ENCODE measurements around the gene TRPM3. TPM values are rescaled to one million over a fixed set of nuclear protein-coding genes. Genes with fewer than 3 reads are reported as not detected.

The TRPM3 gene
- total RNA-seq, 6 experiments from 2014 or later, result 0.02 TPM; not detected in 5

DNA sequence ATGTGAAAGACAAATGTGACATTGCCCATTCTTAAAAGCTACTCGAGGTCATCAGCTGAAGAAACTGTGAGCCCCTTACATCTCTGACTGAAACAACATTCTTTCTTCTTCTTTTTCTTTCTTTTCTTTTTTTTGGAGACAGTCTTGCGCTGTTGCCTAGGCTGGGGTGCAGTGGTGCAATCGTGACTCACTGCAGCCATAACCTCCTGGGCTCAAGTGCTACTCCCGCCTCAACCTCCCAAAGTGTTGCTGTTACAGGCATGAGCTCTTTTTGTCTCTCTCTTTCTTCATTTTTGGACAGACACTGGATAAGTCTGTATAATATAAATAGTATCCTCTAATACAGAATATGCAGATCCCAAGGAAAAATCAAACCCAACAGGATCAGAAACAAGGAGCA lies 443.3 kb downstream of the TRPM3 start:
- no peaks in the 10 kb centered on the region for H3K4me1 Mint-ChIP-seq (ENCODE audit: low read depth)
- peaks cover 5% of the 10 kb centered on the region for H3K27me3 Mint-ChIP-seq (ENCODE audit: insufficient read depth)
- TF ChIP-seq, protein P1, sequence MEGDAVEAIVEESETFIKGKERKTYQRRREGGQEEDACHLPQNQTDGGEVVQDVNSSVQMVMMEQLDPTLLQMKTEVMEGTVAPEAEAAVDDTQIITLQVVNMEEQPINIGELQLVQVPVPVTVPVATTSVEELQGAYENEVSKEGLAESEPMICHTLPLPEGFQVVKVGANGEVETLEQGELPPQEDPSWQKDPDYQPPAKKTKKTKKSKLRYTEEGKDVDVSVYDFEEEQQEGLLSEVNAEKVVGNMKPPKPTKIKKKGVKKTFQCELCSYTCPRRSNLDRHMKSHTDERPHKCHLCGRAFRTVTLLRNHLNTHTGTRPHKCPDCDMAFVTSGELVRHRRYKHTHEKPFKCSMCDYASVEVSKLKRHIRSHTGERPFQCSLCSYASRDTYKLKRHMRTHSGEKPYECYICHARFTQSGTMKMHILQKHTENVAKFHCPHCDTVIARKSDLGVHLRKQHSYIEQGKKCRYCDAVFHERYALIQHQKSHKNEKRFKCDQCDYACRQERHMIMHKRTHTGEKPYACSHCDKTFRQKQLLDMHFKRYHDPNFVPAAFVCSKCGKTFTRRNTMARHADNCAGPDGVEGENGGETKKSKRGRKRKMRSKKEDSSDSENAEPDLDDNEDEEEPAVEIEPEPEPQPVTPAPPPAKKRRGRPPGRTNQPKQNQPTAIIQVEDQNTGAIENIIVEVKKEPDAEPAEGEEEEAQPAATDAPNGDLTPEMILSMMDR (IDR thresholded peaks at IDR 0.05), result no peak
- no peaks in the 10 kb centered on the region for H3K36me3 Mint-ChIP-seq (ENCODE audit: low read depth)
- H3K27ac Mint-ChIP-seq, result no peak overlapping the region
- no peaks in the 10 kb centered on the region for H3K9me3 Mint-ChIP-seq
- no peak overlapping the region for H3K4me3 Mint-ChIP-seq
- no peak for DNase-seq

DNA sequence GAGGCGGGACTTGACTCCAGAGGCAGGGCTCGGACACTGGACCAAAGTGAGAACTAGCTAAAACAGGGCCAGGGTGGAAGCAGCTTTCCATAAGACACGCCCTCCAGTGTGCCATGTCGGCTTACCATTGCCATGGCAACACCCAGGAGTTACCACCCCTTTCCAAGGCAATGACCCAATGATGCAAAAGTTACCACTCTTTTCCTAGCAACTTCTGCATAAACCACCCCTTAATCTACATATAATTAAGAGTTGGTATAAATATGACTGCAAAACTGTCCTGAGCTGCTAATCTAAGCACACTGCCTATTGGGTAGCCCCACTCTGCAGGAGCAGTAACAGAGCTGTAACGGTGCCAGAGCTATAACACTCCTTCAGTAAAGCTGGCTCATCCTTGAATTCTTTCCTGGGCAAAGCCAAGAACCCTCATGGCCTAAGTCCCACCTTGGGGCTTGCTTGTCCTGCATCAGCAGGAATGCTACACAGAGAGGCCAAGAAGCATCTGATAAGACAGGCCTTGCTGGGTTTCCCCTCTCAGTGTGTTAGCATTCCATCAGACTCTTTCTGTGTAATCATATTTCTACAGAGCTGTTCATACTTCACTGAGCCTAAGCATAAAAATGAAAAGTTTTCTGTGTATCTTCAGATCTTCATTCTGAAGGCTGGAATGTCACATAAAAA lies 444.2 kb downstream of the TRPM3 start:
- Mint-ChIP-seq H3K36me3 (ENCODE audit: low read depth) (no peaks in the 10 kb centered on the region), H3K27ac (no peak overlapping the region)

DNA sequence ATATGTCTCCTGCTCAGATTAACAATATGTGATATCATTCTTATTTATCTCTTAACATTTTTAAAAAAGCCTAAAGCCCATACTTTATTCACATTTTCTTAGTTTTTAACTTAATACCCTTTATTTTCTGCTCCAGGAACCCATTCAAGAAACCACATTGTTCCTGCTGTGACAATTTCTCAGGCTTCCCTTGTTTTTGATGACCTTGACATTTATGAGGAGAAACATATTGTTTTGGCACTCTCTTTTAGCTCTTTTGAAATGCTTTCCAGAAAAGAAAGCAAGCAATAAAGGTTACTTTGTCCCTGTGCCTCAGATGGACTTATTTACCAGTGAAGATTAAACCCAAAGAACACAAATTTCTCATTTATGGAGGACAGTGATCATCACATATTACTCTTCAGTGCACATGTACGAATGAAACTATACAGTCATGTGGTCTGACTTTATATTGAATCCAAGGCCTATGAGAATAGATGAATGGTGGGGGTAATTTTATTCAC lies 445.5 kb downstream of the TRPM3 start:
- TF ChIP-seq, protein P1 (IDR thresholded peaks at IDR 0.05), result no peak
- no peaks in the 10 kb centered on the region for H3K36me3 Mint-ChIP-seq (ENCODE audit: low read depth)
- no peak overlapping the region for H3K27ac Mint-ChIP-seq
- no peaks in the 10 kb centered on the region for H3K4me1 Mint-ChIP-seq (ENCODE audit: low read depth)
- H3K27me3 Mint-ChIP-seq (ENCODE audit: insufficient read depth), result peaks cover 9% of the 10 kb centered on the region
- no peak overlapping the region for H3K4me3 Mint-ChIP-seq
- no peak for DNase-seq
- H3K9me3 Mint-ChIP-seq, result no peaks in the 10 kb centered on the region

More for the DNA sequence above, 444.2 kb downstream of the TRPM3 start:
- no peaks in the 10 kb centered on the region for H3K9me3 Mint-ChIP-seq
- peaks cover 5% of the 10 kb centered on the region for H3K27me3 Mint-ChIP-seq (ENCODE audit: insufficient read depth)
- no peak overlapping the region for H3K4me3 Mint-ChIP-seq
- no peak for DNase-seq
- TF ChIP-seq, protein P1 (IDR thresholded peaks at IDR 0.05), result no peak
- no peaks in the 10 kb centered on the region for H3K4me1 Mint-ChIP-seq (ENCODE audit: low read depth)

DNA sequence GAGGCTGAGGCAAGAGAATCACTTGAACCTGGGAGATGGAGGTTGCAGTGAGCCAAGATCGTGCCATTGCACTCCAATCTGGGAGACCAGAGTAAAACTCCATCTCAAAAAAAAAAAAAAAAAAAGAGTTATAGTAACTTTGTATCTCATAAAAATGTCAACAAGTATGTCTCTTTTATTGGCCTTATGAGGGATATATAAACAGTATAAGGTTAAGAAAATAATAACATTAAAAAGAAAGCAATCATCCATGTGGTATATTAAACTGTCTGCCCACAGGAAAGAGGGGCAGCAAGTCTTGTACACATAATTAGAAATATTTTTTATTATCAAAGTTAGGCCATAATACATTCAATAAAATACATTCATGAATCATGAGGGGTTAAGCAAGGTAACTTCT lies 447.6 kb downstream of the TRPM3 start:
- no peaks in the 10 kb centered on the region for H3K36me3 Mint-ChIP-seq (ENCODE audit: low read depth)
- H3K4me3 Mint-ChIP-seq, result no peak overlapping the region
- peaks cover 5% of the 10 kb centered on the region for H3K27me3 Mint-ChIP-seq (ENCODE audit: insufficient read depth)
- no peaks in the 10 kb centered on the region for H3K9me3 Mint-ChIP-seq
- TF ChIP-seq, protein P1 (IDR thresholded peaks at IDR 0.05), result no peak
- DNase-seq, result no peak
- H3K4me1 Mint-ChIP-seq (ENCODE audit: low read depth), result no peaks in the 10 kb centered on the region
- no peak overlapping the region for H3K27ac Mint-ChIP-seq

DNA sequence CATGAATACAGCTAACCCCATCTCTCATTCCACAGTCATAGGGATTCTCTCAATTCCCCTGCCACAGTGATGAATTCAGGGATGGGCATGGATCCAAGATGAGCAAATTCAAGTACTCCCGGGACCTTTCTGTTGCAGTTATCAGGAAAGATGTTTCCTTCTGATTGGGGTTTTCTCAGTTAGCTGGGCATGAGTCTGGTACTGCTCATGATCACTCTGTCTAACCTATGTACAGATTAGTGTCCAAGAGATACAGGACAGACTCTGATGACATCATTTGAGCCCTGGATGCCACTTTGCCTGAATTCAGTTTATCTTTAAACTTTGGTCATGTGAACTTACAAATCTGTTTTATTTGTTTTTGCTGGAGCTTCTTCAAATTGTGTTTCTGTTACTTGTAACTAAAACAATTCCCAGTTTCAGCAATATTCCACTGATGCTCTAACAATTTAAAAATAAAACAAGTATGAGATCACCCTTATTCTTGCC lies 449.2 kb downstream of the TRPM3 start:
- TF ChIP-seq, protein P1 (IDR thresholded peaks at IDR 0.05), result no peak
- Mint-ChIP-seq H3K27ac (no peak overlapping the region), H3K27me3 (ENCODE audit: insufficient read depth) (peaks cover 4% of the 10 kb centered on the region; the same call in 1 of the 2 replicates), H3K4me1 (ENCODE audit: low read depth) (no peaks in the 10 kb centered on the region), H3K4me3 (no peak overlapping the region), H3K9me3 (no peaks in the 10 kb centered on the region), H3K36me3 (ENCODE audit: low read depth) (no peaks in the 10 kb centered on the region)
- DNase-seq, result no peak

Measured in HFFc6 (cell line).